Activated naive CD8-positive, alpha-beta T cell (primary cell): ENCODE measurements around the gene SPATA32.

Source experiments
- H3K27ac Mint-ChIP-seq: one replicate; pipeline ENCODE4 v1.8.0; 2021; ENCODE audit warnings: mixed read lengths
- H3K27me3 Mint-ChIP-seq: one replicate; pipeline ENCODE4 v1.8.0; 2021; ENCODE audit warnings: mixed read lengths
- H3K36me3 Mint-ChIP-seq: one replicate; pipeline ENCODE4 v1.8.0; 2021; ENCODE audit warnings: mixed read lengths
- H3K4me1 Mint-ChIP-seq: one replicate; pipeline ENCODE4 v1.8.0; 2021; ENCODE audit warnings: low read depth, mixed read lengths
- H3K4me3 Mint-ChIP-seq: one replicate; pipeline ENCODE4 v1.8.0; 2021; ENCODE audit warnings: mild to moderate bottlenecking, mixed read lengths
- H3K9me3 Mint-ChIP-seq: one replicate; pipeline ENCODE4 v1.8.0; 2021; ENCODE audit warnings: low read depth, mixed read lengths

The SPATA32 gene

GRCh38 chr17:45287526-45288500 lies 25.9 kb upstream of the SPATA32 start:
- Mint-ChIP-seq H3K27me3 (no peaks in the 10 kb centered on the region), H3K4me3 (no peak overlapping the region), H3K36me3 (peaks cover 2% of the 10 kb centered on the region), H3K27ac (peak overlapping the region; percentile 78), H3K4me1 (peaks cover 23% of the 10 kb centered on the region), H3K9me3 (no peaks in the 10 kb centered on the region)

DNA sequence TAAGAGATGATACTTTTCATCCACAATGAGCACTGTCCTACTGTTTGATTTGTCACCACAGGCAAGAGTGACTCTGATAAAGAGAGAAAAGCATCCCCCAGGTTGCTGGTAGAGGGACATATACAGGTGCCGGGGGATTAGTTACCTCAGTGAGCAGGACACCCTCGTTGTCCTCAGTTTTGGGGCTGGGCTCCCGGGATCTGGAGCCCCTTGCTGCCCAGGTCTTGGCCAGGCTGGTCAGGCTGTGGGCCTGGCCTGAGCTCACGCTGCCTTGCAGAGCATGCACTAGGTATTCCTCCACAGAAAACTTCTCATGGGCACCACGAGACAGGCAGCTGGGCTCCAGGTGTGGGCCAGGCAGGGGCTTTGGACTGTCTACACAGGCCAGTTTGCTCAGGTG lies 24.4 kb upstream of the SPATA32 start:
- H3K4me1 Mint-ChIP-seq: peaks cover 13% of the 10 kb centered on the region
- H3K36me3 Mint-ChIP-seq: peaks cover 2% of the 10 kb centered on the region
- no peaks in the 10 kb centered on the region for H3K27me3 Mint-ChIP-seq
- H3K9me3 Mint-ChIP-seq: no peaks in the 10 kb centered on the region
- no peak overlapping the region for H3K27ac Mint-ChIP-seq
- H3K4me3 Mint-ChIP-seq: no peak overlapping the region

GRCh38 chr17:45284176-45285140 lies 22.6 kb upstream of the SPATA32 start:
- Mint-ChIP-seq H3K4me3 (no peak overlapping the region), H3K27me3 (no peaks in the 10 kb centered on the region), H3K27ac (peak overlapping the region; percentile 72), H3K9me3 (no peaks in the 10 kb centered on the region), H3K36me3 (peaks cover 2% of the 10 kb centered on the region), H3K4me1 (peaks cover 13% of the 10 kb centered on the region)

DNA sequence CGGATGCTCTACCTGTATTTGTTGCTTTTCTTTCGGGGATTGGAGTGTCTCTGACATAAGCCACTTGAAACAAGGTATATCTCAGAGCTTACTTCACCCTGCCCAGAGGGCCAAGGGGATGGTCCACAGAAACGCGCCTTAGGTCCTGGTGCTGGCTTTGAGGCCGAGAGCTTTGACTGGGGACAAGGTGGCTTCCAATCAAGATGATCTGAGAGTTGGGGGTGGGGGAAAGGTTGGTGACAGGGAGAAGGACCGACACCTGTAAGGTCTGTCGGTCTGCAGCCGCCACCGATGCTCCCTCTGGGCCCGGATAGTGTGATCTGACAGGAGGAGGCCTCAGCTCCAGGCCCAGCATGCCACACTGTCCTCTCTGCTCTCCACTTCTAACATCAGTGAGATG lies 21.8 kb upstream of the SPATA32 start:
- H3K36me3 Mint-ChIP-seq: peaks cover 2% of the 10 kb centered on the region
- peak overlapping the region; percentile 75 for H3K27ac Mint-ChIP-seq
- H3K9me3 Mint-ChIP-seq: no peaks in the 10 kb centered on the region
- peaks cover 13% of the 10 kb centered on the region for H3K4me1 Mint-ChIP-seq
- H3K27me3 Mint-ChIP-seq: no peaks in the 10 kb centered on the region
- no peak overlapping the region for H3K4me3 Mint-ChIP-seq

GRCh38 chr17:45282683-45283644 lies 21.1 kb upstream of the SPATA32 start:
- Mint-ChIP-seq H3K27me3 (no peaks in the 10 kb centered on the region), H3K9me3 (no peaks in the 10 kb centered on the region), H3K4me3 (no peak overlapping the region), H3K27ac (peak overlapping the region; percentile 75), H3K36me3 (peaks cover 2% of the 10 kb centered on the region), H3K4me1 (peaks cover 16% of the 10 kb centered on the region)

- Mint-ChIP-seq H3K27ac (peak overlapping the region; percentile 34), H3K36me3 (peaks cover 2% of the 10 kb centered on the region), H3K4me1 (peaks cover 24% of the 10 kb centered on the region), H3K9me3 (no peaks in the 10 kb centered on the region), H3K27me3 (no peaks in the 10 kb centered on the region), H3K4me3 (no peak overlapping the region)
Measured at GRCh38 chr17:45279898-45280297, 18.0 kb upstream of the SPATA32 start.

DNA sequence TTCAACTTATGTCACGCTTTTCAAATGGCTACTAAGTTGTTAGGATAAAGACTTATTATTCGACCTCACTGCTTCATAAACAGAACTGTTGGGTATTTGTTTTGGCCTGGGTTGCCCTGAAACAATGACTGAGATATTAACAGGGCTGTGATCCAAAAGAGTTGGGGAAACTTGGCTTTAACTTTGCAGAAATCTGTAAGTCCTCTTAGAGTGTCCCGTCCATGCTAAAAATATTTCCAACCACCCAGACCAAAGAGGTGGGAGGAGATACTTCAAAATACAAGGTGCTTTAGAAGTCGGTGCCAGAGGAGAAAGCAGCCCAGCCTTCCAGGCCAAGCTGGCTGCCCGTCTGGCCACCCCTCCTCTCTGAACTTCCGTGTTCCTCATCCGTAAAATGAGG lies 16.1 kb upstream of the SPATA32 start:
- H3K36me3 Mint-ChIP-seq: no peaks in the 10 kb centered on the region
- H3K4me1 Mint-ChIP-seq: peaks cover 15% of the 10 kb centered on the region
- peak overlapping the region; percentile 70 for H3K27ac Mint-ChIP-seq
- H3K4me3 Mint-ChIP-seq: no peak overlapping the region
- H3K9me3 Mint-ChIP-seq: no peaks in the 10 kb centered on the region
- no peaks in the 10 kb centered on the region for H3K27me3 Mint-ChIP-seq

- Mint-ChIP-seq H3K4me1 (peaks cover 13% of the 10 kb centered on the region), H3K4me3 (no peak overlapping the region), H3K27me3 (no peaks in the 10 kb centered on the region), H3K27ac (peak overlapping the region; percentile 70), H3K9me3 (no peaks in the 10 kb centered on the region), H3K36me3 (no peaks in the 10 kb centered on the region)
Measured at GRCh38 chr17:45277216-45277849, 15.4 kb upstream of the SPATA32 start.

- H3K9me3 Mint-ChIP-seq: no peaks in the 10 kb centered on the region
- no peak overlapping the region for H3K27ac Mint-ChIP-seq
- H3K27me3 Mint-ChIP-seq: no peaks in the 10 kb centered on the region
- no peaks in the 10 kb centered on the region for H3K36me3 Mint-ChIP-seq
- no peak overlapping the region for H3K4me3 Mint-ChIP-seq
- peaks cover 14% of the 10 kb centered on the region for H3K4me1 Mint-ChIP-seq
Measured at GRCh38 chr17:45276031-45276430, 14.1 kb upstream of the SPATA32 start.

DNA sequence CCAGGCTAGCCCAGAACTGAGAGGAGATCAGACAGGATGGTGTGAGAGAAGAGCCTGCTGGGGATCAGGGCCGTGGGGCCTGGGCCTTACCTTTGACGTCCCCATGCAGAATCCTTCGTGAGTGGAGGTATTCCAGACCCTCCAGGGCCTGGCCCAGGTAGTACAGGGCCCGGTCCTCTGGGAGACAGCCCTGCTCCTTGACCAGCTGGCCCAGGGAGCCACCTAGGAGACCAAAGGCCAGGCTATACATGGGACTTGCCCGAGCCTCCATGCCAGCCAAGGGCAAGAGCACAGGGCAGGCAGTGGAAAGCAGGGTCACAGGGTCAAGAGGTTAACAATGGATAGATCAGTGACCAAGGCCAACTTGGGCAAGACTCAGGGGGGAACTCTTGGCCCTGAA lies 12.1 kb upstream of the SPATA32 start:
- Mint-ChIP-seq H3K9me3 (no peaks in the 10 kb centered on the region), H3K36me3 (no peaks in the 10 kb centered on the region), H3K27ac (no peak overlapping the region), H3K4me3 (no peak overlapping the region), H3K4me1 (peaks cover 26% of the 10 kb centered on the region), H3K27me3 (no peaks in the 10 kb centered on the region)

DNA sequence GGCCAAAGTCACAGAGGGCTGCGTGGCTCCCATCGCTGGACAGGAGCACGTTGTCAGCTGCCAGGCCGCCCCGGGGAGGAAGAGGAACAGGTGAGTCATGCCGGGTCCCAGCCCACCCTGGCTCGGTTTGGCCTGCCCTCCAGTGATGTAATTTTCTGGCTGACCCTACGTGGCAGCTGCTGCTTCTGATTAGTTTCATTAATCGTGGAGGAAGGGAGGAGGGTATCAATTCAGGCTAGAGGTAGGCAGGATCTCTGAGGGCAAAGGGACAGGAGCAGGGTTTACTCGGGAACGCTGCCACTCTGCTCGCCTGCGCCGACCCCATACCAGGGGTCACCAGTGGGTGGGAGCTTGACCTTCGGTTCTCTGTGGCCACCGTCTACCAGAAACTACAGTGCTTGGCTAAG lies 11.7 kb upstream of the SPATA32 start:
- Mint-ChIP-seq H3K36me3 (no peaks in the 10 kb centered on the region), H3K27me3 (no peaks in the 10 kb centered on the region), H3K27ac (peak overlapping the region; percentile 68), H3K9me3 (no peaks in the 10 kb centered on the region), H3K4me3 (no peak overlapping the region), H3K4me1 (peaks cover 26% of the 10 kb centered on the region)

DNA sequence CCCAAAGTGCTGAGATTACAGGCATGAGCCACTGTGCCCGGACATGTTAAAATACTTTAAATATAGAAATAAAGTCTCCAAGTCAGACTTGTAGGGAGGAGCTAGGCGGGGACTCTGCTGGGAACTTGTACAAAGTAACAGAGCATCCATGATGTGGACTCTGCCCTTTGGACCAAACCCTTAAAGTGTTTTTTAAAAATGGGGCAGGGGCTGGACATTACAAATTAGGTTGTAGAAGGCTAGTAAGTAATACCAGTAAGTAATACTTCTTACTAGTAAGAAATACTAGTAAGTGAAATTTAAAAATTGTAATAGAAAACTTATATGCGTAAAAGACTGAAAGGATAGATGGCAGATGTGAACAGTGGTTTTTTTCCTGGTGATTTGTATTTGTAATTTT lies 9.7 kb upstream of the SPATA32 start:
- H3K27ac Mint-ChIP-seq: peak overlapping the region; percentile 16
- no peak overlapping the region for H3K4me3 Mint-ChIP-seq
- peaks cover 15% of the 10 kb centered on the region for H3K4me1 Mint-ChIP-seq
- H3K9me3 Mint-ChIP-seq: no peaks in the 10 kb centered on the region
- peaks cover 2% of the 10 kb centered on the region for H3K36me3 Mint-ChIP-seq
- no peaks in the 10 kb centered on the region for H3K27me3 Mint-ChIP-seq

DNA sequence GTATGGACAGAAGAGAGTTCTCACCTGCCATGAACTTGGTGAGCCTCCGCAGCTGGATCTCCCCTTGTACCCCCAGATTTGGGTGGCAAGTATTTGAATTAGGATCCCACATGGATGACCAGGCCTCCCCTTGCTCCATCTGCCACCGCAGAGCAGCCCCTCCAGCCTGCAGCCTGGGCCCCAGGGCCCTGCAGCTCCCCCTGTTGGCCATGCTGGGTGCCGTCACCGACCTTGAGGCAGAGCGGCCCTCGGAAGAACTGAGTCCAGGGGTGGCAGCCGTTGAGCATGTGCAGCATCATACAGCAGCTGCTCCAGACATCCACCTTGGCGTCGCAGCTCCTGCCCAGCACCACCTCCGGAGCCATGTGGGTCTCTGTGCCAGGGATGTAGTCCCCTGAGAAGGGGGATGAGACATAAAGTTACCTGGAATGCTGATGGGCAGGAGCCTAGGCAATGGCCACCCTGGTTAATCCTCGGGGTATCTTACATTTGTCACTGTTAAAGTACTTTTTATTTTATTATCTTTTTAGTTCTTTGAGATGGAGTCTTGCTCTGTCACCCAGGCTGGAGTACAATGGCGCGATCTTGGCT lies 9.0 kb upstream of the SPATA32 start:
- peak overlapping the region; percentile 72 for H3K27ac Mint-ChIP-seq
- peaks cover 2% of the 10 kb centered on the region for H3K36me3 Mint-ChIP-seq
- no peaks in the 10 kb centered on the region for H3K27me3 Mint-ChIP-seq
- H3K9me3 Mint-ChIP-seq: no peaks in the 10 kb centered on the region
- no peak overlapping the region for H3K4me3 Mint-ChIP-seq
- H3K4me1 Mint-ChIP-seq: peaks cover 15% of the 10 kb centered on the region
